Psoas muscle (tissue), 8 donors: ENCODE data around the gene TNIK. TPM values are rescaled to one million over a fixed set of nuclear protein-coding genes. Genes with fewer than 3 reads are reported as not detected.

Source experiments
- ATAC-seq, 4 donors: fragments of 200-7000 bp; cut with Tn5 transposase; one replicate each; pipeline ENCODE4 v1.9.1; 2020; ENCODE audit warnings: moderate library complexity in 3 of 4, mild to moderate bottlenecking in 2 of 4
- DNase-seq, 2 donors: peaks; one replicate each; pipeline ENCODE4 v3.0.0-alpha.2; 2020
- H3K27ac ChIP-seq: fragments of 200-600 bp; one replicate; pipeline ENCODE4 v1.8.0; 2022
- H3K27me3 ChIP-seq, 3 donors: fragments of 200-600 bp in 1 of 3; one replicate each; pipeline versions ENCODE4 v1.6.1 to v1.8.0; 2013 to 2022; ENCODE audit warnings: low read length in 2 of 3, mild to moderate bottlenecking in 2 of 3, moderate library complexity in 1 of 3; ENCODE audit not compliant: insufficient read depth in 3 of 3
- H3K36me3 ChIP-seq, 2 donors: fragments of 200-600 bp in 1 of 2; one replicate each; pipeline versions ENCODE4 v1.6.1 to v1.8.0; 2013 to 2022; ENCODE audit warnings: low read depth in 1 of 2, mild to moderate bottlenecking in 1 of 2, moderate library complexity in 1 of 2; ENCODE audit not compliant: insufficient read depth in 1 of 2
- H3K4me1 ChIP-seq: fragments of 200-600 bp; one replicate; pipeline ENCODE4 v1.8.0; 2022
- H3K4me3 ChIP-seq: fragments of 200-600 bp; one replicate; pipeline ENCODE4 v1.8.0; 2022; ENCODE audit warnings: mild to moderate bottlenecking
- H3K9me3 ChIP-seq: fragments of 200-600 bp; one replicate; pipeline ENCODE4 v1.8.0; 2022
- WGBS, 3 donors: extraction: QIAGEN DNeasy Blood & Tissue Kit; methylation state at CpG; one replicate each; pipeline versions ENCODE4 v1.1.6 to v1.1.7; 2013; 5-methylcytosine and 5-hydroxymethylcytosine counted together
- intact Hi-C, 2 donors: fragments of 100-400 bp; cut with DNase I; formaldehyde crosslinking; loops; one replicate each; pipeline versions ENCODE4 v1.11.0 to v1.14.2; 2022
- polyA plus RNA-seq, 3 donors: library from polyadenylated mRNA; stranded (reverse); fragments of 200-250 nt; gene quantifications; one replicate each; pipeline ENCODE4 v1.2.3, GENCODE V29; 2013
- total RNA-seq, 4 donors: library from RNA; stranded (reverse); fragmentation: NEBNext Ultra II Directional in 2 of 4; extraction: Animal tissue kit (Norgen Biotek cat#: 25700) in 2 of 4; gene quantifications; one replicate each; pipeline versions ENCODE4 v1.2.1 to v1.2.4, GENCODE V29; 2021 to 2023
- TF ChIP-seq, protein P1 (sequence below): fragments of 200-600 bp; IDR thresholded peaks from one replicate; pipeline ENCODE4 v1.8.0; 2022; ENCODE audit warnings: antibody characterized with exemption
- donor health status: healthy with polysubstance abuse.
- donor health status: DM: no; HTN: no; CAD: no; lungs with moderate emphysema.
- donor health status: Bipolar disorder and iron deficiency.
- donor health status: healthy.
- donor health status: DM: yes; HTN: yes; CAD: no.
- donor health status: DM: no; HTN: no; CAD: no.
- donor health status: DM: no; HTN: no; CAD: no.
- donor health status: DM: yes; HTN: yes; CAD: no.

Gene TNIK
- total and polyA plus RNA-seq, 7 donors = 9.9 to 32.4 (median 12.5) TPM

- no peak overlapping the region for H3K27ac ChIP-seq
- no peak overlapping the region for H3K4me3 ChIP-seq
- H3K4me1 ChIP-seq = peaks cover 14% of the 10 kb centered on the region
- DNase-seq (no peak), ATAC-seq (no peak)
- no peaks in the 10 kb centered on the region for H3K9me3 ChIP-seq
- peaks cover 0 to 12% of the 10 kb centered on the region in 2 donors for H3K36me3 ChIP-seq
- TF ChIP-seq, protein P1, sequence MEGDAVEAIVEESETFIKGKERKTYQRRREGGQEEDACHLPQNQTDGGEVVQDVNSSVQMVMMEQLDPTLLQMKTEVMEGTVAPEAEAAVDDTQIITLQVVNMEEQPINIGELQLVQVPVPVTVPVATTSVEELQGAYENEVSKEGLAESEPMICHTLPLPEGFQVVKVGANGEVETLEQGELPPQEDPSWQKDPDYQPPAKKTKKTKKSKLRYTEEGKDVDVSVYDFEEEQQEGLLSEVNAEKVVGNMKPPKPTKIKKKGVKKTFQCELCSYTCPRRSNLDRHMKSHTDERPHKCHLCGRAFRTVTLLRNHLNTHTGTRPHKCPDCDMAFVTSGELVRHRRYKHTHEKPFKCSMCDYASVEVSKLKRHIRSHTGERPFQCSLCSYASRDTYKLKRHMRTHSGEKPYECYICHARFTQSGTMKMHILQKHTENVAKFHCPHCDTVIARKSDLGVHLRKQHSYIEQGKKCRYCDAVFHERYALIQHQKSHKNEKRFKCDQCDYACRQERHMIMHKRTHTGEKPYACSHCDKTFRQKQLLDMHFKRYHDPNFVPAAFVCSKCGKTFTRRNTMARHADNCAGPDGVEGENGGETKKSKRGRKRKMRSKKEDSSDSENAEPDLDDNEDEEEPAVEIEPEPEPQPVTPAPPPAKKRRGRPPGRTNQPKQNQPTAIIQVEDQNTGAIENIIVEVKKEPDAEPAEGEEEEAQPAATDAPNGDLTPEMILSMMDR = no peak
- intact Hi-C loops = no loop called here
- H3K27me3 ChIP-seq = no peaks in the 10 kb centered on the region
Observed at GRCh38 chr3:171227359-171227758, 232.8 kb downstream of the TNIK start.

- DNase-seq (no peak), ATAC-seq (no peak)
- Histone ChIP-seq H3K4me3 (no peak overlapping the region), H3K4me1 (peaks cover 14% of the 10 kb centered on the region), H3K27ac (no peak overlapping the region), H3K36me3 (peaks cover 0 to 12% of the 10 kb centered on the region in 2 donors), H3K27me3 (no peaks in the 10 kb centered on the region), H3K9me3 (no peaks in the 10 kb centered on the region)
- WGBS, 3 donors = 71 to 95% (median 92%) methylated on average over 2 of the region's 2 CpGs
- TF ChIP-seq, protein P1 = no peak
- intact Hi-C loops = no loop called here
Observed at GRCh38 chr3:171226794-171227193, 233.4 kb downstream of the TNIK start.

DNA sequence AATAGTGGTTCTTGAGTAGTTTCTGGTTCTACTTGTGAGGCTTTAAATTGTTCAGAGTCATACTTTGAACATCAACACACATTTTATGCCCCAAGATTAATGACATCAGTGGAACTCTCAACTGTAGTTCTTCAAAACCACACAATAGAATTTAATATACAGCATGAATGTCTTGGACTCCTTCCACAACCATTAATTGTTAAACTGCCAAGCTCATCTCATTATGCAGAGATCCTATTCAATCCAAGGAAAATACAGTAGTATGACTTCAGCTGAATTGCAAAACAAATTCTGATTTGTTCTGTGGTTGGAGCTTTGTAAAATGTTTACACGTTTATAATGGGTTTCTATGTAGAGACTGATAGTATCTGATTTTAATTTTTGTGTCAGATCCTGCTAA, 234.5 kb downstream of the TNIK start:
- 85 to 92% (median 90%) methylated on average over 1 of the region's 1 CpG for WGBS, 3 donors
- H3K36me3 ChIP-seq = peaks cover 0 to 12% of the 10 kb centered on the region in 2 donors
- intact Hi-C loops = no loop called here
- TF ChIP-seq, protein P1 = no peak
- ATAC-seq (no peak), DNase-seq (no peak)
- H3K27ac ChIP-seq = no peak overlapping the region
- H3K4me3 ChIP-seq = no peak overlapping the region
- no peaks in the 10 kb centered on the region for H3K27me3 ChIP-seq
- peaks cover 14% of the 10 kb centered on the region for H3K4me1 ChIP-seq
- no peaks in the 10 kb centered on the region for H3K9me3 ChIP-seq

DNA sequence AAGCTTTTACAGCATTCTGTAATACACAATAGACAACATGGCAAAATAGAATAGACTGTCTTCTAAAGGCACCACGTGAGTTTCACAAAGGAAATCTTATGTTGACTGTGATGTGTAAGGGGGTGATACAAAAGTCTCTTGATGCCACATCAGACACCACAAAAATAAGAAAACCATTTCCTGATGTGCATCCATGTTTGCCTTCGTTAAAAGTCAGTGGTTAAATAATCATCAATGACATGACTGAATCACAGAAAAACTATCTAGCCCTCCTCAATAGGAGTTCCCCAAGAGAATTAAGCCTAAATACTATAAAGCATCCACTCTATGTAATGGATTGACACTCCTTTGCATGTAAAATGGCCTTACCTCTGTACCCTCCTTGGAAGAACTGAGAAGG, 235.0 kb downstream of the TNIK start:
- DNase-seq (no peak), ATAC-seq (no peak)
- WGBS, 3 donors = 87 to 95% (median 92%) methylated on average over 2 of the region's 2 CpGs
- Histone ChIP-seq H3K36me3 (peaks cover 0 to 12% of the 10 kb centered on the region in 2 donors), H3K27me3 (no peaks in the 10 kb centered on the region), H3K4me3 (no peak overlapping the region), H3K27ac (no peak overlapping the region), H3K4me1 (peaks cover 14% of the 10 kb centered on the region), H3K9me3 (no peaks in the 10 kb centered on the region)
- intact Hi-C loops = no loop called here
- TF ChIP-seq, protein P1 = no peak

GRCh38 chr3:171223396-171223795, 236.8 kb downstream of the TNIK start:
- H3K27ac ChIP-seq = no peak overlapping the region
- TF ChIP-seq, protein P1 = no peak
- peaks cover 0 to 12% of the 10 kb centered on the region in 2 donors for H3K36me3 ChIP-seq
- no peaks in the 10 kb centered on the region for H3K9me3 ChIP-seq
- WGBS, 3 donors = 56 to 76% (median 61%) methylated on average over 1 of the region's 1 CpG
- H3K27me3 ChIP-seq = no peaks in the 10 kb centered on the region
- ATAC-seq = peak in 1 of 4 donors; percentile 69
- intact Hi-C loops = no loop called here
- no peak for DNase-seq
- peaks cover 14% of the 10 kb centered on the region for H3K4me1 ChIP-seq
- H3K4me3 ChIP-seq = no peak overlapping the region
